BE2C (cell line): Measurements from ENCODE around the gene CC2D1A.
A peak's percentile ranks its signal among the peaks of the same experiment; 100 is the strongest.

Experiments used
- DNase-seq: peaks from one replicate; pipeline ENCODE4 v3.0.0-alpha.2; 2020
- H3K27me3 ChIP-seq: fragments of 250-450 bp; sonication (Bioruptor Pico); 2 replicates; pipeline ENCODE4 v1.5.1; 2020; ENCODE audit warnings: mild to moderate bottlenecking
- H3K36me3 ChIP-seq: fragments of 250-450 bp; sonication (Bioruptor Pico); 2 replicates; pipeline ENCODE4 v1.5.1; 2020; ENCODE audit warnings: mild to moderate bottlenecking
- H3K4me1 ChIP-seq: fragments of 250-450 bp; sonication (Bioruptor Pico); 2 replicates; pipeline ENCODE4 v1.5.1; 2020
- H3K4me3 ChIP-seq: 2 replicates; pipeline ENCODE4 v1.5.1; 2011; ENCODE audit warnings: low read depth, low read length
- H3K9me3 ChIP-seq: fragments of 250-450 bp; sonication (Bioruptor Pico); 2 replicates; pipeline ENCODE4 v1.5.1; 2020
- CTCF ChIP-seq: IDR thresholded peaks from 2 replicates; pipeline ENCODE4 v1.5.1; 2012; ENCODE audit warnings: mild to moderate bottlenecking, low read depth, low read length

CC2D1A gene

GRCh38 chr19:13957051-13957450 lies 51.0 kb downstream of the CC2D1A start:
- DNase-seq = no peak
- peaks cover 63% of the 10 kb centered on the region for H3K36me3 ChIP-seq
- no peaks in the 10 kb centered on the region for H3K27me3 ChIP-seq
- H3K4me1 ChIP-seq = peaks cover 3% of the 10 kb centered on the region; the same call in 1 of the 2 replicates
- no peak for TF ChIP-seq CTCF
- H3K4me3 ChIP-seq = no peak overlapping the region
- H3K9me3 ChIP-seq = no peaks in the 10 kb centered on the region

- H3K9me3 ChIP-seq = no peaks in the 10 kb centered on the region
- no peak for DNase-seq
- no peak for TF ChIP-seq CTCF
- peaks cover 67% of the 10 kb centered on the region for H3K36me3 ChIP-seq
- H3K27me3 ChIP-seq = no peaks in the 10 kb centered on the region
- peaks cover 3% of the 10 kb centered on the region; the same call in 1 of the 2 replicates for H3K4me1 ChIP-seq
- H3K4me3 ChIP-seq = no peak overlapping the region
Observed at GRCh38 chr19:13958043-13958442, 52.0 kb downstream of the CC2D1A start.

- DNase-seq = no peak
- no peak for TF ChIP-seq CTCF
- H3K4me1 ChIP-seq = no peaks in the 10 kb centered on the region
- H3K27me3 ChIP-seq = no peaks in the 10 kb centered on the region
- no peaks in the 10 kb centered on the region for H3K9me3 ChIP-seq
- H3K36me3 ChIP-seq = peaks cover 69% of the 10 kb centered on the region
- H3K4me3 ChIP-seq = no peak overlapping the region
Observed at GRCh38 chr19:13959141-13959961, 53.4 kb downstream of the CC2D1A start.

- H3K4me3 ChIP-seq = no peak overlapping the region
- peaks cover 60% of the 10 kb centered on the region for H3K36me3 ChIP-seq
- H3K9me3 ChIP-seq = no peaks in the 10 kb centered on the region
- DNase-seq = no peak
- peak; percentile 33 for TF ChIP-seq CTCF
- H3K27me3 ChIP-seq = no peaks in the 10 kb centered on the region
- no peaks in the 10 kb centered on the region for H3K4me1 ChIP-seq
Observed at GRCh38 chr19:13959962-13960862, 54.2 kb downstream of the CC2D1A start.

GRCh38 chr19:13960863-13961784 lies 55.1 kb downstream of the CC2D1A start:
- Histone ChIP-seq H3K27me3 (no peaks in the 10 kb centered on the region), H3K9me3 (no peaks in the 10 kb centered on the region), H3K4me1 (no peaks in the 10 kb centered on the region), H3K36me3 (peaks cover 51% of the 10 kb centered on the region), H3K4me3 (no peak overlapping the region)
- peak; percentile 23; the same call in 1 of the 2 replicates for TF ChIP-seq CTCF
- DNase-seq = no peak
